OCI-LY1 (cell line): ENCODE results near the gene PSPC1.

ENCODE experiments used
- EZH2 ChIP-seq: fragments of 200-600 bp; sonication (generic), shearing (Covaris generic); IDR thresholded peaks from 2 replicates; pipeline ENCODE4 v1.8.0; 2017; ENCODE audit warnings: borderline replicate concordance, mixed run types, mild to moderate bottlenecking, antibody characterized with exemption, low read length, moderate library complexity, mixed read lengths
- TF ChIP-seq, protein P1 (sequence below): fragments of 200-600 bp; sonication (generic), shearing (Covaris generic); IDR thresholded peaks from 2 replicates; pipeline ENCODE4 v1.5.1; 2017; ENCODE audit warnings: mild to moderate bottlenecking, antibody characterized with exemption, low read length, moderate library complexity, mixed read lengths

GRCh38 chr13:19674898-19675297, 107.8 kb downstream of the PSPC1 start:
- TF ChIP-seq EZH2, result no peak
- TF ChIP-seq, protein P1, sequence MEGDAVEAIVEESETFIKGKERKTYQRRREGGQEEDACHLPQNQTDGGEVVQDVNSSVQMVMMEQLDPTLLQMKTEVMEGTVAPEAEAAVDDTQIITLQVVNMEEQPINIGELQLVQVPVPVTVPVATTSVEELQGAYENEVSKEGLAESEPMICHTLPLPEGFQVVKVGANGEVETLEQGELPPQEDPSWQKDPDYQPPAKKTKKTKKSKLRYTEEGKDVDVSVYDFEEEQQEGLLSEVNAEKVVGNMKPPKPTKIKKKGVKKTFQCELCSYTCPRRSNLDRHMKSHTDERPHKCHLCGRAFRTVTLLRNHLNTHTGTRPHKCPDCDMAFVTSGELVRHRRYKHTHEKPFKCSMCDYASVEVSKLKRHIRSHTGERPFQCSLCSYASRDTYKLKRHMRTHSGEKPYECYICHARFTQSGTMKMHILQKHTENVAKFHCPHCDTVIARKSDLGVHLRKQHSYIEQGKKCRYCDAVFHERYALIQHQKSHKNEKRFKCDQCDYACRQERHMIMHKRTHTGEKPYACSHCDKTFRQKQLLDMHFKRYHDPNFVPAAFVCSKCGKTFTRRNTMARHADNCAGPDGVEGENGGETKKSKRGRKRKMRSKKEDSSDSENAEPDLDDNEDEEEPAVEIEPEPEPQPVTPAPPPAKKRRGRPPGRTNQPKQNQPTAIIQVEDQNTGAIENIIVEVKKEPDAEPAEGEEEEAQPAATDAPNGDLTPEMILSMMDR, result no peak
